Psoas muscle (tissue), 8 donors: ENCODE measurements around the gene ZHX3. TPM values are rescaled to one million over a fixed set of nuclear protein-coding genes. Genes with fewer than 3 reads are reported as not detected.
A peak's percentile ranks its signal among the peaks of the same experiment; 100 is the strongest.

Experiments used
- ATAC-seq, 4 donors: fragments of 200-7000 bp; cut with Tn5 transposase; one replicate each; pipeline ENCODE4 v1.9.1; 2020; ENCODE audit warnings: moderate library complexity in 3 of 4, mild to moderate bottlenecking in 2 of 4
- DNase-seq, 2 donors: peaks; one replicate each; pipeline ENCODE4 v3.0.0-alpha.2; 2020
- H3K27ac ChIP-seq: fragments of 200-600 bp; one replicate; pipeline ENCODE4 v1.8.0; 2022
- H3K27me3 ChIP-seq, 3 donors: fragments of 200-600 bp in 1 of 3; one replicate each; pipeline versions ENCODE4 v1.6.1 to v1.8.0; 2013 to 2022; ENCODE audit warnings: low read length in 2 of 3, mild to moderate bottlenecking in 2 of 3, moderate library complexity in 1 of 3; ENCODE audit not compliant: insufficient read depth in 3 of 3
- H3K36me3 ChIP-seq, 2 donors: fragments of 200-600 bp in 1 of 2; one replicate each; pipeline versions ENCODE4 v1.6.1 to v1.8.0; 2013 to 2022; ENCODE audit warnings: low read depth in 1 of 2, mild to moderate bottlenecking in 1 of 2, moderate library complexity in 1 of 2; ENCODE audit not compliant: insufficient read depth in 1 of 2
- H3K4me1 ChIP-seq: fragments of 200-600 bp; one replicate; pipeline ENCODE4 v1.8.0; 2022
- H3K4me3 ChIP-seq: fragments of 200-600 bp; one replicate; pipeline ENCODE4 v1.8.0; 2022; ENCODE audit warnings: mild to moderate bottlenecking
- H3K9me3 ChIP-seq: fragments of 200-600 bp; one replicate; pipeline ENCODE4 v1.8.0; 2022
- CTCF ChIP-seq: fragments of 200-600 bp; IDR thresholded peaks from one replicate; pipeline ENCODE4 v1.8.0; 2022; ENCODE audit warnings: antibody characterized with exemption
- WGBS, 3 donors: extraction: QIAGEN DNeasy Blood & Tissue Kit; methylation state at CpG; one replicate each; pipeline versions ENCODE4 v1.1.6 to v1.1.7; 2013; 5-methylcytosine and 5-hydroxymethylcytosine counted together
- intact Hi-C, 2 donors: fragments of 100-400 bp; cut with DNase I; formaldehyde crosslinking; loops; one replicate each; pipeline versions ENCODE4 v1.11.0 to v1.14.2; 2022
- polyA plus RNA-seq, 3 donors: library from polyadenylated mRNA; stranded (reverse); fragments of 200-250 nt; gene quantifications; one replicate each; pipeline ENCODE4 v1.2.3, GENCODE V29; 2013
- total RNA-seq, 4 donors: library from RNA; stranded (reverse); fragmentation: NEBNext Ultra II Directional in 2 of 4; extraction: Animal tissue kit (Norgen Biotek cat#: 25700) in 2 of 4; gene quantifications; one replicate each; pipeline versions ENCODE4 v1.2.1 to v1.2.4, GENCODE V29; 2021 to 2023
- donor health status: healthy with polysubstance abuse.
- donor health status: DM: no; HTN: no; CAD: no; lungs with moderate emphysema.
- donor health status: Bipolar disorder and iron deficiency.
- donor health status: healthy.
- donor health status: DM: yes; HTN: yes; CAD: no.
- donor health status: DM: no; HTN: no; CAD: no.
- donor health status: DM: no; HTN: no; CAD: no.
- donor health status: DM: yes; HTN: yes; CAD: no.

The ZHX3 gene
- total and polyA plus RNA-seq, 7 donors = 7.0 to 47.7 (median 39.6) TPM

- Histone ChIP-seq H3K36me3 (no peaks in the 10 kb centered on the region), H3K27ac (no peak overlapping the region), H3K4me3 (no peak overlapping the region), H3K27me3 (no peaks in the 10 kb centered on the region), H3K9me3 (peaks cover 4% of the 10 kb centered on the region), H3K4me1 (peaks cover 28% of the 10 kb centered on the region)
- no peak for TF ChIP-seq CTCF
- no peak for DNase-seq
- ATAC-seq = no peak
- intact Hi-C loops = no loop called here
- 84 to 90% (median 89%) methylated on average over 3 of the region's 3 CpGs for WGBS, 3 donors
These were observed 26.6 kb downstream of the ZHX3 start for GRCh38 chr20:41290804-41291389.

GRCh38 chr20:41287327-41287726 lies 30.2 kb downstream of the ZHX3 start:
- no peaks in the 10 kb centered on the region for H3K27me3 ChIP-seq
- DNase-seq (no peak), ATAC-seq (peak; percentile 91 to 94 (median 92))
- H3K4me3 ChIP-seq = no peak overlapping the region
- WGBS, 3 donors = 53 to 88% (median 55%) methylated on average over 2 of the region's 2 CpGs
- TF ChIP-seq CTCF = no peak
- intact Hi-C loops = no loop called here
- H3K4me1 ChIP-seq = peaks cover 11% of the 10 kb centered on the region
- H3K27ac ChIP-seq = peak overlapping the region; percentile 71
- peaks cover 4% of the 10 kb centered on the region for H3K9me3 ChIP-seq
- H3K36me3 ChIP-seq = no peaks in the 10 kb centered on the region

GRCh38 chr20:41286240-41286851 lies 31.2 kb downstream of the ZHX3 start:
- Histone ChIP-seq H3K4me3 (no peak overlapping the region), H3K4me1 (peaks cover 11% of the 10 kb centered on the region), H3K36me3 (no peaks in the 10 kb centered on the region), H3K27ac (peak overlapping the region; percentile 71), H3K27me3 (no peaks in the 10 kb centered on the region), H3K9me3 (peaks cover 4% of the 10 kb centered on the region)
- TF ChIP-seq CTCF = no peak
- DNase-seq = no peak
- 68 to 97% (median 79%) methylated on average over 2 of the region's 2 CpGs for WGBS, 3 donors
- intact Hi-C loops = no loop called here
- no peak for ATAC-seq

- no peak for TF ChIP-seq CTCF
- Histone ChIP-seq H3K27ac (peak overlapping the region; percentile 5), H3K9me3 (no peaks in the 10 kb centered on the region), H3K27me3 (no peaks in the 10 kb centered on the region), H3K4me3 (no peak overlapping the region), H3K4me1 (peaks cover 27% of the 10 kb centered on the region), H3K36me3 (no peaks in the 10 kb centered on the region)
- intact Hi-C loops = no loop called here
- DNase-seq = no peak
- ATAC-seq = no peak
- 54 to 63% (median 55%) methylated on average over 3 of the region's 3 CpGs for WGBS, 3 donors
These were observed 37.8 kb downstream of the ZHX3 start for GRCh38 chr20:41279546-41280225.
